Uterus (tissue), 4 donors: Measurements from ENCODE around the gene MBP. TPM values are rescaled to one million over a fixed set of nuclear protein-coding genes. Genes with fewer than 3 reads are reported as not detected.

Experiments used
- DNase-seq, 2 donors: peaks; one replicate each; pipeline ENCODE4 v3.0.0-alpha.2; 2019 to 2020
- H3K27ac ChIP-seq, 2 donors: fragments of 200-600 bp; sonication (generic); 1 replicate in 1 of 2; 2 replicates in 1 of 2; pipeline ENCODE4 v1.5.1; 2016 to 2018
- H3K27me3 ChIP-seq, 2 donors: fragments of 200-600 bp; sonication (generic); one replicate each; pipeline ENCODE4 v1.5.1; 2018 to 2019; ENCODE audit warnings: control low read depth in 1 of 2
- H3K36me3 ChIP-seq, 2 donors: fragments of 200-600 bp; sonication (generic); one replicate each; pipeline ENCODE4 v1.5.1; 2019; ENCODE audit warnings: control low read depth in 1 of 2
- H3K4me1 ChIP-seq, 2 donors: fragments of 200-600 bp; sonication (generic); one replicate each; pipeline ENCODE4 v1.5.1; 2018 to 2019; ENCODE audit warnings: control low read depth in 1 of 2
- H3K4me3 ChIP-seq, 2 donors: fragments of 200-600 bp; sonication (generic); 1 replicate in 1 of 2; 2 replicates in 1 of 2; pipeline ENCODE4 v1.5.1; 2018 to 2019; ENCODE audit warnings: mild to moderate bottlenecking in 1 of 2
- H3K9me3 ChIP-seq, 2 donors: fragments of 200-600 bp; sonication (generic); one replicate each; pipeline ENCODE4 v1.5.1; 2019; ENCODE audit warnings: control low read depth in 1 of 2
- POLR2A ChIP-seq, 2 donors: fragments of 450-650 bp; IDR thresholded peaks; one replicate each; pipeline ENCODE4 v1.6.1; 2016; ENCODE audit warnings: antibody characterized with exemption in 2 of 2, mild to moderate bottlenecking in 1 of 2, moderate library complexity in 1 of 2
- intact Hi-C: fragments of 100-400 bp; cut with DNase I; formaldehyde crosslinking; loops from one replicate; pipeline ENCODE4 v1.15.1; 2023; ENCODE audit warnings: low total_unique reads
- total RNA-seq, 4 donors: library from RNA; depleted of rRNA in 3 of 4; stranded (reverse); fragments of >200 nt in 3 of 4; gene quantifications; one replicate each; pipeline versions ENCODE4 v1.1.0 to v1.2.4, GENCODE V29; 2014 to 2023
- TF ChIP-seq, protein P1 (sequence below), 4 experiments: fragments of 200-600 bp in 2 of 4; fragments of 450-650 bp in 2 of 4; sonication (generic) in 2 of 4; IDR thresholded peaks; one replicate each; pipeline ENCODE4 v1.5.1; 2016 to 2019; ENCODE audit warnings: antibody characterized with exemption in 4 of 4, mild to moderate bottlenecking in 2 of 4, moderate library complexity in 1 of 4
- donor health status: DM: yes; HTN: yes; CAD: no.

Gene MBP
- total RNA-seq, 4 donors from 2014 or later: 12.1 to 52.2 (median 19.8) TPM

- H3K4me1 ChIP-seq: no peaks in the 10 kb centered on the region
- no peak overlapping the region for H3K27ac ChIP-seq
- H3K27me3 ChIP-seq: no peaks in the 10 kb centered on the region
- H3K36me3 ChIP-seq: no peaks in the 10 kb centered on the region
- no peak overlapping the region for H3K4me3 ChIP-seq
- no peak for TF ChIP-seq POLR2A (IDR thresholded peaks at IDR 0.05)
- TF ChIP-seq, protein P1, sequence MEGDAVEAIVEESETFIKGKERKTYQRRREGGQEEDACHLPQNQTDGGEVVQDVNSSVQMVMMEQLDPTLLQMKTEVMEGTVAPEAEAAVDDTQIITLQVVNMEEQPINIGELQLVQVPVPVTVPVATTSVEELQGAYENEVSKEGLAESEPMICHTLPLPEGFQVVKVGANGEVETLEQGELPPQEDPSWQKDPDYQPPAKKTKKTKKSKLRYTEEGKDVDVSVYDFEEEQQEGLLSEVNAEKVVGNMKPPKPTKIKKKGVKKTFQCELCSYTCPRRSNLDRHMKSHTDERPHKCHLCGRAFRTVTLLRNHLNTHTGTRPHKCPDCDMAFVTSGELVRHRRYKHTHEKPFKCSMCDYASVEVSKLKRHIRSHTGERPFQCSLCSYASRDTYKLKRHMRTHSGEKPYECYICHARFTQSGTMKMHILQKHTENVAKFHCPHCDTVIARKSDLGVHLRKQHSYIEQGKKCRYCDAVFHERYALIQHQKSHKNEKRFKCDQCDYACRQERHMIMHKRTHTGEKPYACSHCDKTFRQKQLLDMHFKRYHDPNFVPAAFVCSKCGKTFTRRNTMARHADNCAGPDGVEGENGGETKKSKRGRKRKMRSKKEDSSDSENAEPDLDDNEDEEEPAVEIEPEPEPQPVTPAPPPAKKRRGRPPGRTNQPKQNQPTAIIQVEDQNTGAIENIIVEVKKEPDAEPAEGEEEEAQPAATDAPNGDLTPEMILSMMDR (IDR thresholded peaks at IDR 0.05): no peak
- intact Hi-C loops: no loop called here
- DNase-seq: no peak
- H3K9me3 ChIP-seq: no peaks in the 10 kb centered on the region
Observed at GRCh38 chr18:77151772-77152520, 19.4 kb upstream of the MBP start.

GRCh38 chr18:77151033-77151771 lies 18.6 kb upstream of the MBP start:
- Histone ChIP-seq H3K27ac (no peak overlapping the region), H3K27me3 (no peaks in the 10 kb centered on the region), H3K4me1 (no peaks in the 10 kb centered on the region), H3K9me3 (no peaks in the 10 kb centered on the region), H3K36me3 (no peaks in the 10 kb centered on the region), H3K4me3 (no peak overlapping the region)
- no peak for DNase-seq
- TF ChIP-seq, protein P1 (IDR thresholded peaks at IDR 0.05): no peak
- no peak for TF ChIP-seq POLR2A (IDR thresholded peaks at IDR 0.05)
- intact Hi-C loops: no loop called here

DNA sequence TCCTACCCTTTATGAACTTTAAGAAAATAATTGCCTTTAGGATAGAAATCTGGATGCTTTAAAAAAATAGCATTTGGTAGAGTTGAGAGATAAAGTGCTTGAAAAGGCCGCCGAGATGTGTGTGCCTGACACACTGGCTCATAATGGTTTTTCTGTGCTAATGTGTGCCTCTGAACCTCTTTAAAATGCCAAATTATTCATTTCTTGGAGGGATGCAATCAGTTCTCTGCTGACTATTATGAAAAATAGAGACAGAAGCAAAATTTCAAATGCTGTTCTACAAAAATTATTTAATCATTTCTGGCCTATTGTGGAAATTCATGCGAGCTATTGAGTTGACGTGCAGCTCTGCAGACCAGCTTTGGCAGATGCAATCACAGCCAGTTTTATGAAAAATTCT lies 18.0 kb upstream of the MBP start:
- Histone ChIP-seq H3K9me3 (no peaks in the 10 kb centered on the region), H3K27me3 (no peaks in the 10 kb centered on the region), H3K4me1 (no peaks in the 10 kb centered on the region), H3K4me3 (no peak overlapping the region), H3K27ac (no peak overlapping the region), H3K36me3 (no peaks in the 10 kb centered on the region)
- intact Hi-C loops: no loop called here
- TF ChIP-seq, protein P1 (IDR thresholded peaks at IDR 0.05): no peak
- TF ChIP-seq POLR2A (IDR thresholded peaks at IDR 0.05): no peak
- no peak for DNase-seq

GRCh38 chr18:77148289-77148688 lies 15.7 kb upstream of the MBP start:
- H3K27me3 ChIP-seq: no peaks in the 10 kb centered on the region
- no peaks in the 10 kb centered on the region for H3K9me3 ChIP-seq
- intact Hi-C loops: no loop called here
- H3K4me1 ChIP-seq: no peaks in the 10 kb centered on the region
- DNase-seq: no peak
- TF ChIP-seq, protein P1 (IDR thresholded peaks at IDR 0.05): no peak
- TF ChIP-seq POLR2A (IDR thresholded peaks at IDR 0.05): no peak
- H3K27ac ChIP-seq: no peak overlapping the region
- H3K36me3 ChIP-seq: no peaks in the 10 kb centered on the region
- H3K4me3 ChIP-seq: no peak overlapping the region

DNA sequence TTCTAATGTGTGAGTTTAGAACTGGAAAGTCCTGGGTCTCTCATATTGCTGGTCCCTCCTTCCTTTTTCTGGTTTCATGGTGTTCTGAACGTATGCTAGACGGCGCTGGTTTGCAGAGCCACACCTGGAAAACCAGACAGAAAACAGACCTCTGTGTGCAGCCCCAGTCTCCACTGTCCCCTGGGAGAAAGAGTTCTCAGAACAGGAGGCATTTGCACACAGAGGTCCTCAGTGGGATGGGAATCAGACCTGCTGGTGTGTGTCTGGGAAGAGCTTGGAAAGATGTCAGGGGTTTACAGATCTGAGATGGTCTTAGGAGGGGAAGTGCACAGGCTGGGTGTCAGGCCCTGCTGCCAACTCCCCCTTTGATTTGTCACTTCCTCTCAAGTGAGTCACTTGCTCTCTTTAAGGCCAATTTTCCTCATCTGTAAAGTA lies 14.9 kb upstream of the MBP start:
- no peak for TF ChIP-seq POLR2A (IDR thresholded peaks at IDR 0.05)
- TF ChIP-seq, protein P1 (IDR thresholded peaks at IDR 0.05): no peak
- Histone ChIP-seq H3K36me3 (no peaks in the 10 kb centered on the region), H3K9me3 (no peaks in the 10 kb centered on the region), H3K27me3 (no peaks in the 10 kb centered on the region), H3K4me1 (no peaks in the 10 kb centered on the region), H3K4me3 (no peak overlapping the region), H3K27ac (no peak overlapping the region)
- DNase-seq: no peak
- intact Hi-C loops: no loop called here
